Activated naive CD8-positive, alpha-beta T cell treated with anti-CD3 and anti-CD28 coated beads, Interleukin-2, amount 50 U/mL, for 24 hours (primary cell): ENCODE data around the gene MIPEP.
A peak's percentile ranks its signal among the peaks of the same experiment; 100 is the strongest.

Experiments used
- ATAC-seq: fragments of 150-1000 bp; cut with Tn5 transposase; one replicate; pipeline ENCODE4 v1.10.0; 2021
- DNase-seq: peaks from one replicate; pipeline ENCODE4 v3.0.0; 2021
- H3K27ac Mint-ChIP-seq: one replicate; pipeline ENCODE4 v1.8.0; 2021; ENCODE audit warnings: mild to moderate bottlenecking, mixed read lengths
- H3K27me3 Mint-ChIP-seq: one replicate; pipeline ENCODE4 v1.8.0; 2021; ENCODE audit warnings: mixed read lengths
- H3K36me3 Mint-ChIP-seq: one replicate; pipeline ENCODE4 v1.8.0; 2021; ENCODE audit warnings: low read depth, mixed read lengths
- H3K4me1 Mint-ChIP-seq: one replicate; pipeline ENCODE4 v1.8.0; 2021; ENCODE audit warnings: mixed read lengths
- H3K4me3 Mint-ChIP-seq: one replicate; pipeline ENCODE4 v1.8.0; 2021; ENCODE audit warnings: mild to moderate bottlenecking, moderate library complexity, mixed read lengths
- H3K9me3 Mint-ChIP-seq: one replicate; pipeline ENCODE4 v1.8.0; 2021; ENCODE audit warnings: mixed read lengths

The MIPEP gene

DNA sequence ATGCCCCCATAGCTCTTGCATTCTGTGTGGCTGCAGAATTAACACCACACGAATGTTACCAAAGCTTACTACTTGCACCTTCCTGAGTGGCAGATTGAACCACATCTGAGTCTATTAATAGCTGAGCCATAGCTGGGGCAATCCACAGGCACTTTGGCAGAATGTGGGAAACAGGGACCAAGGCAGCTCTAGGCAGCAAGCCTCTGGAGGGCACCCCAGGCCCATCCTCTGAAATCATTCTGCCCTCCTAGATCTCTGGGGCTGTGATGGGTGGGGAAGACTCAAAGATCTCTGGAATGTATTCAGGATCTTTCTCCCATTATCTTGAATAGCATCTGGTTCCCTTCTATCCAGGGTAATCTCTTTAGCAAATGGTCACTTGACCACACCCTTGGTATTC is 179.7 kb downstream of the MIPEP start:
- no peaks in the 10 kb centered on the region for H3K4me1 Mint-ChIP-seq
- no peaks in the 10 kb centered on the region for H3K36me3 Mint-ChIP-seq
- DNase-seq (no peak), ATAC-seq (no peak)
- no peaks in the 10 kb centered on the region for H3K9me3 Mint-ChIP-seq
- H3K27ac Mint-ChIP-seq: no peak overlapping the region
- no peak overlapping the region for H3K4me3 Mint-ChIP-seq
- H3K27me3 Mint-ChIP-seq: peaks cover 15% of the 10 kb centered on the region

GRCh38 chr13:23707674-23708073 is 181.5 kb downstream of the MIPEP start:
- ATAC-seq (no peak), DNase-seq (no peak)
- peaks cover 3% of the 10 kb centered on the region for H3K27me3 Mint-ChIP-seq
- H3K36me3 Mint-ChIP-seq: no peaks in the 10 kb centered on the region
- H3K4me3 Mint-ChIP-seq: no peak overlapping the region
- no peak overlapping the region for H3K27ac Mint-ChIP-seq
- no peaks in the 10 kb centered on the region for H3K9me3 Mint-ChIP-seq
- H3K4me1 Mint-ChIP-seq: no peaks in the 10 kb centered on the region

DNA sequence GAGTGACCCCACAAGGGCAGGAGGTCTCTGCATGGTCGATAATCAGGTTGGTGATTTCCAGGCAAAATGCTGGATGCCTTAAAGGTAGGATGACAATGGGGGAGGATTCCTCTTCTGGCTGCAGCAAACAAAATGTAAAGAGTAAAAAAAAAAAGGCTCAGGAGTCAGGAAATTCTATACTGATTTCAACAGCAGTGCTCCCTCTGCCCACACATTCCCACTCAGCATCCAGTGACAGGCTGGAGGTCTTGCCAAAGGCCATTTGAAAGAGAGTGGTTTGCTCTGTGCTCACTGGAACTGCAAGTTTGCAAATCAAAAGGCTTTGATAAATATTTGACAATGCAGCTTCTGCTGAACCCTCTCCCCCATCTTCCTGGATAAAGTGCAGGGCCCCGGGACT is 183.6 kb downstream of the MIPEP start:
- no peak for ATAC-seq
- H3K27me3 Mint-ChIP-seq: no peaks in the 10 kb centered on the region
- H3K27ac Mint-ChIP-seq: no peak overlapping the region

DNA sequence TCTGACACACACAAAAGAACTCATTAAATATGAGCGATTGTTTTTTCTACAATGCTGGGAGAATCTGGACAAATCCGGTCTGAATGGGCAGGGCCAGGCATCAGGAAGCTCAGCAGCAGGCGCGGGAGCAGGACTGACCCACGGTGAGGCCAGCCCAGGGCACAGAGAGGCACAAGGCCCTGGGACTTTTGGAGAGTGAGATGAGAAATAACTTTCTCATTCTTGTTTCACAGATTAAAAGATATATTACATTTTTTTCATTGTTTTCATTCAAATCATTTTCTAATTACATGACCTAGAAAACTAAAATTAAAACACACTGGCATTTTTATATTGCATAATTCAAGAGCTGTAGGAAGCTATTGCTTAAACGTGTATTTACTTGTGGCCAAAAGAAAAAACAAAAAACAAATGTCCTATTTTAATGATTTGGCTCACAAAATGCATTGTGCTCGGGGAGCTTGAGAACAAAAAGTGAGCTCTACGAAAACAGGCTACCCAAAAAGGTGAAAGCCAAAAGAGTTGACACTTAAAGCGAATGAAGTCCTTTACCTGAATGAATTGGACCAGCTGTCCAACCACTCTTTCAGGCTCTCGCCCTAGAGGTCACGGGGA is 185.8 kb downstream of the MIPEP start:
- H3K4me3 Mint-ChIP-seq: no peak overlapping the region
- H3K27me3 Mint-ChIP-seq: no peaks in the 10 kb centered on the region
- H3K27ac Mint-ChIP-seq: no peak overlapping the region
- no peaks in the 10 kb centered on the region for H3K9me3 Mint-ChIP-seq
- ATAC-seq (no peak), DNase-seq (no peak)
- H3K36me3 Mint-ChIP-seq: no peaks in the 10 kb centered on the region
- no peaks in the 10 kb centered on the region for H3K4me1 Mint-ChIP-seq

More for the DNA sequence above, 183.6 kb downstream of the MIPEP start:
- H3K4me1 Mint-ChIP-seq: no peaks in the 10 kb centered on the region
- no peaks in the 10 kb centered on the region for H3K9me3 Mint-ChIP-seq
- no peaks in the 10 kb centered on the region for H3K36me3 Mint-ChIP-seq
- DNase-seq: no peak
- no peak overlapping the region for H3K4me3 Mint-ChIP-seq

GRCh38 chr13:23701636-23702035 is 187.6 kb downstream of the MIPEP start:
- Mint-ChIP-seq H3K4me1 (peaks cover 9% of the 10 kb centered on the region), H3K27ac (no peak overlapping the region), H3K4me3 (no peak overlapping the region), H3K9me3 (no peaks in the 10 kb centered on the region), H3K36me3 (no peaks in the 10 kb centered on the region), H3K27me3 (no peaks in the 10 kb centered on the region)
- ATAC-seq (no peak), DNase-seq (no peak)

GRCh38 chr13:23701186-23701585 is 188.0 kb downstream of the MIPEP start:
- Mint-ChIP-seq H3K4me3 (no peak overlapping the region), H3K36me3 (no peaks in the 10 kb centered on the region), H3K4me1 (peaks cover 14% of the 10 kb centered on the region), H3K27ac (no peak overlapping the region), H3K9me3 (no peaks in the 10 kb centered on the region), H3K27me3 (no peaks in the 10 kb centered on the region)
- DNase-seq (no peak), ATAC-seq (no peak)

DNA sequence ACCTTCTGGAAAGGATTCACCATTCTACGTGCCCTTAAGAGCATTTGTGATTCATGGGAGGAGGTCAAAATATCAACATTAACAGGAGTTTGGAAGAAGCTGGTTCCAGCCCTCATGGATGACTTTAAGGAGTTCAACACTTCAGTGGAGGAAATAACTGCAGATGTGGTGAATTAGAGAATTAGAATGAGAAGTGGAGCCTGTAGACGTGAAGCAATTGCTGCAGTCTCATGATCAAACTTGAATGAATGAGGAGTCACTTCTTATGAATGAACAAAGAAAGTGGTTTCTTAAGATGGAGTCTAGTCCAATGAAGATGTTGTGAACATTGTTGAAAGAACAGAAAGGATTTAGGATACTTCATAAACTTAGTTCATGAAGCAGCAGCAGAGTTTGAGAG is 189.9 kb downstream of the MIPEP start:
- no peak overlapping the region for H3K27ac Mint-ChIP-seq
- DNase-seq (no peak), ATAC-seq (no peak)
- H3K36me3 Mint-ChIP-seq: no peaks in the 10 kb centered on the region
- no peaks in the 10 kb centered on the region for H3K9me3 Mint-ChIP-seq
- H3K4me1 Mint-ChIP-seq: peaks cover 19% of the 10 kb centered on the region
- H3K27me3 Mint-ChIP-seq: no peaks in the 10 kb centered on the region
- H3K4me3 Mint-ChIP-seq: no peak overlapping the region

GRCh38 chr13:23697772-23698313 is 191.4 kb downstream of the MIPEP start:
- Mint-ChIP-seq H3K27ac (no peak overlapping the region), H3K9me3 (no peaks in the 10 kb centered on the region), H3K4me3 (no peak overlapping the region), H3K4me1 (peaks cover 19% of the 10 kb centered on the region), H3K27me3 (no peaks in the 10 kb centered on the region), H3K36me3 (no peaks in the 10 kb centered on the region)
- no peak for DNase-seq
- no peak for ATAC-seq

DNA sequence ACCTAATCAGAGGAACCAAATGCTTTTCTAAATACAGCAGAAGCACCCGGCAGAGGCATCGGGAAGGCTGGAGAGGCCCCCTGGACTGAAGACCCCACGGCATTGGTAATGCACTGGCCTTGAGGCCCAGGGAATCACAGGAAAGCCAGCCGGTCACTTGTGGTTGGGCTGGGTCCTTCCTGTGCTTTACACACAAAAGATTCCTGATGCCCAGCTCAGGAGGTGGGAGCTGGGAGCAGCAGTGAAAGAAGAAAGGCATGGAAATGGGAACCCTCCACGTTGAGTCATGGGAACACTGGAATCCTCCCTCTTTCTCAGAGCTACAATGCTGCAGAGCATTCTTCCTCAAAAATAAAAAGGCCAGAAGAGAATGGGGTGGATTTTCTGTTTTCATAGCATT is 192.6 kb downstream of the MIPEP start:
- ATAC-seq (no peak), DNase-seq (no peak)
- H3K9me3 Mint-ChIP-seq: no peaks in the 10 kb centered on the region
- no peaks in the 10 kb centered on the region for H3K36me3 Mint-ChIP-seq
- H3K4me3 Mint-ChIP-seq: no peak overlapping the region
- H3K27ac Mint-ChIP-seq: peak overlapping the region; percentile 92
- H3K4me1 Mint-ChIP-seq: peaks cover 19% of the 10 kb centered on the region
- no peaks in the 10 kb centered on the region for H3K27me3 Mint-ChIP-seq

- no peaks in the 10 kb centered on the region for H3K27me3 Mint-ChIP-seq
- no peaks in the 10 kb centered on the region for H3K9me3 Mint-ChIP-seq
- ATAC-seq: peak; percentile 95
- DNase-seq: peak; percentile 56
- peak overlapping the region; percentile 59 for H3K4me3 Mint-ChIP-seq
- no peaks in the 10 kb centered on the region for H3K36me3 Mint-ChIP-seq
- H3K4me1 Mint-ChIP-seq: peaks cover 19% of the 10 kb centered on the region
- H3K27ac Mint-ChIP-seq: peak overlapping the region; percentile 92
Measured at GRCh38 chr13:23695711-23696464, 193.3 kb downstream of the MIPEP start.

DNA sequence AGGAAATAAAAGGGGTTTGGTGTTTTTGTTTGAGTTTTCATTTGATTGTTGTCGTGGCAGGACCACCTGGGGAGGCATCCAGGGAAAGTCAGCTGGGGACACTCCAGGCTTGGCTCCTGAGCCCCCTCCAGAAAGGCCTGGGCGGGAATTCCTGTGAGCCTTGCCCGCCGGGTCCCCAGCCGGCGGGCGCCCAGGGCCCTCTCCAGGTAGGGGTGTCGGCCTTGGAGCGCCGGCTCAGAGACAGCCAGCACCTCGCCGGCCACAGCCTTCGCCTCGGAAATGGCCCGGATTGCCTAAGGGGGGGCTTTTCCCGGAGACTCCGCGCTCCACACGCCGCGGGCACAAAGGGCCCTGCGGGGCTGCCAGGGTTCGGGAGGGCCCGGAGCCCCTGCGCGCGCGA is 194.0 kb downstream of the MIPEP start:
- H3K27me3 Mint-ChIP-seq: no peaks in the 10 kb centered on the region
- peaks cover 19% of the 10 kb centered on the region for H3K4me1 Mint-ChIP-seq
- H3K4me3 Mint-ChIP-seq: no peak overlapping the region
- DNase-seq: no peak
- H3K9me3 Mint-ChIP-seq: no peaks in the 10 kb centered on the region
- H3K27ac Mint-ChIP-seq: no peak overlapping the region
- H3K36me3 Mint-ChIP-seq: no peaks in the 10 kb centered on the region
- ATAC-seq: no peak

DNA sequence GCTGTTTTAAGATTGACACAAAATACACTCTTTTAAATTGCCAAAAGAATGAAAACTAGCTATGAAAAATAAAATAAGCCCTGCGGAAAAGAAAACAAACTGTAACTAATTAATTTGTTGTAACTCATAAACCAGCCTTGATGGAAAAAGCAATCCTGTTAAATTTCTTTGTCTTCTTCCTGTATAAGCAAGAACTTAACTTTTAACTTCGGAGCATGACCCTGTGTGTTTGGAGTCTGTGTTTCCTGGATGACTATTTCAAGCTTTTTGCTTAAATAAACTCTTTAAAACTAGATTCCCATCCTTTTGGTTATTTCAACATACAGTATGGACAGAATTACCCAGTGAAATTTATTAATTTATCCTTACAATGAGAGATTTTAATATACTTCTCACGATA is 196.4 kb downstream of the MIPEP start:
- H3K9me3 Mint-ChIP-seq: no peaks in the 10 kb centered on the region
- no peaks in the 10 kb centered on the region for H3K36me3 Mint-ChIP-seq
- peaks cover 16% of the 10 kb centered on the region for H3K4me1 Mint-ChIP-seq
- ATAC-seq (no peak), DNase-seq (no peak)
- no peak overlapping the region for H3K4me3 Mint-ChIP-seq
- H3K27ac Mint-ChIP-seq: no peak overlapping the region
- H3K27me3 Mint-ChIP-seq: no peaks in the 10 kb centered on the region

GRCh38 chr13:23690668-23691067 is 198.5 kb downstream of the MIPEP start:
- H3K4me3 Mint-ChIP-seq: no peak overlapping the region
- H3K27ac Mint-ChIP-seq: no peak overlapping the region
- no peaks in the 10 kb centered on the region for H3K36me3 Mint-ChIP-seq
- peaks cover under 1% of the 10 kb centered on the region for H3K4me1 Mint-ChIP-seq
- H3K27me3 Mint-ChIP-seq: no peaks in the 10 kb centered on the region
- H3K9me3 Mint-ChIP-seq: peaks cover 3% of the 10 kb centered on the region
- DNase-seq: no peak
- no peak for ATAC-seq

GRCh38 chr13:23688336-23688735 is 200.9 kb downstream of the MIPEP start:
- ATAC-seq (no peak), DNase-seq (no peak)
- H3K36me3 Mint-ChIP-seq: no peaks in the 10 kb centered on the region
- no peak overlapping the region for H3K4me3 Mint-ChIP-seq
- no peak overlapping the region for H3K27ac Mint-ChIP-seq
- no peaks in the 10 kb centered on the region for H3K27me3 Mint-ChIP-seq
- H3K4me1 Mint-ChIP-seq: no peaks in the 10 kb centered on the region
- H3K9me3 Mint-ChIP-seq: peaks cover 7% of the 10 kb centered on the region

DNA sequence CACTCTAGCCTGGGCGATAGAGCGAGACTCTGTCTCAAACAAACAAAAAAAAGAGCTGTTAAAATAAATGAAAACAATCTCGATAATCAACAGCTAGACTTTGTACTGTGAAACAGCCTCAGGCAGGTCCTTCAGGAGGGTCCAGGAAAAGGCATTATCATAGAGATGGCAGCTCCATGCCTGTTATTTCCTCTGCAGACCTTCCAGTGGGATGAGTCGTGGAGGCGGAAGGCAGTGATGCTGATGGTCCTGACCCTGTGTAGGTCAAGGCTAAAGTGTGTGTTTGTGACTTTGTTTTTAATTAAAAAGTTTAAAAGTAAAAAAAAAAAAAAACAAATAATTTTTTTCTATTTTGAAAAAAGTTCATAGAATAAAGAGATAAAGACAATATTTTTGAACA is 201.6 kb downstream of the MIPEP start:
- peaks cover 7% of the 10 kb centered on the region for H3K9me3 Mint-ChIP-seq

More for the DNA sequence above, 201.6 kb downstream of the MIPEP start:
- no peaks in the 10 kb centered on the region for H3K36me3 Mint-ChIP-seq
- H3K4me3 Mint-ChIP-seq: no peak overlapping the region
- H3K4me1 Mint-ChIP-seq: no peaks in the 10 kb centered on the region
- no peak overlapping the region for H3K27ac Mint-ChIP-seq
- H3K27me3 Mint-ChIP-seq: no peaks in the 10 kb centered on the region
- ATAC-seq (no peak), DNase-seq (no peak)
